HepG2 (cell line): ENCODE measurements around the gene CD40. TPM values are rescaled to one million over a fixed set of nuclear protein-coding genes. Genes with fewer than 3 reads are reported as not detected.
A peak's percentile ranks its signal among the peaks of the same experiment; 100 is the strongest.

Experiments used
- ATAC-seq: fragments of 200-7000 bp; cut with Tn5 transposase; 3 replicates; pipeline ENCODE4 v1.9.1; 2020; ENCODE audit warnings: mild to moderate bottlenecking, moderate library complexity
- BruUV-seq: library from RNA; stranded (reverse); fragments of 400-500 nt; replicated peaks from 2 replicates; lab custom pipeline; 2021; lab: Mats Ljungman, UMichigan
- CTCF ChIA-PET: fragments of 300-600 bp; formaldehyde crosslinking; extraction: SDS; loops from one replicate; lab custom pipeline; 2021; ENCODE audit warnings: low total read pairs, inconsistent platforms, low intra/inter-chr PET ratio; lab: Yijun Ruan, JAX
- POLR2A ChIA-PET: fragments of 350-600 bp; sonication (Branson Sonifier 250); formaldehyde crosslinking; loops from one replicate; lab custom pipeline; 2020; ENCODE audit warnings: antibody characterized with exemption, inconsistent platforms; lab: Yijun Ruan, JAX
- DNase-seq: peaks from one replicate; pipeline ENCODE4 v3.0.0-alpha.2; 2015; ENCODE audit warnings: low spot score
- FAIRE-seq: peaks from 3 replicates; lab custom pipeline; 2011; peaks lifted over from hg19 to GRCh38; lab: Jason Lieb, UNC
- H2AFZ ChIP-seq: one replicate; pipeline ENCODE4 v1.6.1; 2011; ENCODE audit warnings: low read length, inconsistent platforms
- H3K27ac ChIP-seq: fragments of 300-600 bp; 3 replicates; pipeline ENCODE4 v1.8.0; 2011; ENCODE audit warnings: mixed run types, mild to moderate bottlenecking, mixed read lengths, low read length, inconsistent platforms; ENCODE audit not compliant: insufficient read depth; ENCODE audit errors: extremely low read length
- H3K27me3 ChIP-seq, 2 experiments: fragments of 200-600 bp in 1 of 2; 2 replicates in 1 of 2; 3 replicates in 1 of 2; pipeline versions ENCODE4 v1.6.0 to v1.8.0; 2011; ENCODE audit warnings: low read length in 2 of 2, mild to moderate bottlenecking in 2 of 2, moderate library complexity in 2 of 2, inconsistent platforms in 1 of 2; ENCODE audit not compliant: insufficient read depth in 2 of 2, control insufficient read depth in 1 of 2
- H3K36me3 ChIP-seq, 2 experiments: fragments of 200-600 bp in 1 of 2; replicated peaks in 1 of 2; 2 replicates in 1 of 2; 3 replicates in 1 of 2; pipeline versions ENCODE4 v1.5.1 to v1.8.0; 2011; ENCODE audit warnings: low read length in 2 of 2, inconsistent platforms in 1 of 2; ENCODE audit not compliant: insufficient read depth in 2 of 2, control insufficient read depth in 1 of 2
- H3K4me1 ChIP-seq: 2 replicates; pipeline ENCODE4 v1.5.1; 2012; ENCODE audit warnings: low read length, inconsistent platforms; ENCODE audit not compliant: insufficient read depth
- H3K4me2 ChIP-seq: 2 replicates; pipeline ENCODE4 v1.6.0; 2011; ENCODE audit warnings: low read depth, low read length, inconsistent platforms
- H3K4me3 ChIP-seq, 3 experiments: fragments of 200-600 bp in 1 of 3; sonication (generic), shearing (Covaris generic) in 1 of 3; replicated peaks in 1 of 3; 2 replicates each; pipeline ENCODE4 v1.5.1; 2011 to 2016; ENCODE audit warnings: low read length in 3 of 3, inconsistent platforms in 2 of 3, low read depth in 2 of 3, mild to moderate bottlenecking in 2 of 3, control low read depth in 1 of 3, mixed read lengths in 1 of 3; ENCODE audit not compliant: insufficient read depth in 1 of 3
- H3K79me2 ChIP-seq: one replicate; pipeline ENCODE4 v1.6.1; 2011; ENCODE audit warnings: low read length, inconsistent platforms; ENCODE audit not compliant: insufficient read depth
- H3K9ac ChIP-seq: 2 replicates; pipeline ENCODE4 v1.6.0; 2011; ENCODE audit warnings: mild to moderate bottlenecking, low read depth, low read length, inconsistent platforms; ENCODE audit not compliant: insufficient read depth
- H3K9me3 ChIP-seq: 2 replicates; pipeline ENCODE4 v1.5.1; 2012; ENCODE audit warnings: mild to moderate bottlenecking, low read length
- H4K20me1 ChIP-seq: 2 replicates; pipeline ENCODE4 v1.6.0; 2011; ENCODE audit warnings: inconsistent platforms, mild to moderate bottlenecking, low read length, moderate library complexity; ENCODE audit not compliant: insufficient read depth
- ELF4 ChIP-seq: sonication (generic); formaldehyde crosslinking; IDR thresholded peaks from 2 replicates; pipeline ENCODE4 v1.5.0; 2020; ENCODE audit warnings: missing genetic modification reagents, mild to moderate bottlenecking, moderate library complexity, borderline replicate concordance
- GATAD1 ChIP-seq: IDR thresholded peaks from 2 replicates; pipeline ENCODE4 v1.6.1; 2016; ENCODE audit warnings: missing genetic modification reagents, missing compliant biosample characterization
- KDM2A ChIP-seq: sonication (generic); formaldehyde crosslinking; IDR thresholded peaks from 2 replicates; pipeline ENCODE4 v1.4.0; 2020; ENCODE audit warnings: low read depth, missing genetic modification reagents, borderline replicate concordance
- MAFF ChIP-seq: IDR thresholded peaks from 2 replicates; pipeline ENCODE4 v1.6.1; 2011; ENCODE audit warnings: low read depth, low read length, improper control_type of control experiment
- MYC ChIP-seq: sonication (generic); formaldehyde crosslinking; IDR thresholded peaks from 2 replicates; pipeline ENCODE4 v1.9.0; 2021; ENCODE audit warnings: missing genetic modification reagents, borderline replicate concordance
- PATZ1 ChIP-seq: sonication (generic); formaldehyde crosslinking; IDR thresholded peaks from 2 replicates; pipeline ENCODE4 v1.4.0; 2020; ENCODE audit warnings: missing genetic modification reagents
- PCBP1 ChIP-seq: fragments of 200-400 bp; formaldehyde crosslinking; IDR thresholded peaks from 2 replicates; pipeline ENCODE4 v1.6.1; 2017; ENCODE audit warnings: mild to moderate bottlenecking, low read depth, low read length, borderline replicate concordance
- PITX1 ChIP-seq: sonication (generic); formaldehyde crosslinking; IDR thresholded peaks from 2 replicates; pipeline ENCODE4 v1.5.1; 2020; ENCODE audit warnings: mild to moderate bottlenecking, missing genetic modification reagents
- RBM39 ChIP-seq: fragments of 200-400 bp; formaldehyde crosslinking; IDR thresholded peaks from one replicate; pipeline ENCODE4 v1.6.1; 2018; ENCODE audit warnings: antibody characterized with exemption, mild to moderate bottlenecking, low read depth, low read length; ENCODE audit not compliant: poor library complexity, severe bottlenecking
- STAG1 ChIP-seq: sonication (generic); formaldehyde crosslinking; IDR thresholded peaks from 2 replicates; pipeline ENCODE4 v1.4.0; 2020; ENCODE audit warnings: missing genetic modification reagents
- ZNF574 ChIP-seq: sonication (generic); formaldehyde crosslinking; IDR thresholded peaks from 2 replicates; pipeline ENCODE4 v1.4.0; 2020; ENCODE audit warnings: missing genetic modification reagents
- ZNF687 ChIP-seq: sonication (generic); formaldehyde crosslinking; IDR thresholded peaks from 2 replicates; pipeline ENCODE4 v1.5.1; 2020; ENCODE audit warnings: mild to moderate bottlenecking, missing genetic modification reagents, moderate library complexity
- ZNF777 ChIP-seq: sonication (generic); formaldehyde crosslinking; IDR thresholded peaks from 2 replicates; pipeline ENCODE4 v1.4.0; 2020; ENCODE audit warnings: missing genetic modification reagents
- WGBS: methylation state at CpG from one replicate; pipeline ENCODE4 v1.1.6; 2017; ENCODE audit warnings: low lambda C conversion rate; 5-methylcytosine and 5-hydroxymethylcytosine counted together
- in situ Hi-C: cut with HindIII; loops from 2 replicates; pipeline ENCODE4 v1.10.0; 2017; ENCODE audit warnings: low pct_unique_long_range_greater_than_20kb; ENCODE audit not compliant: extremely low pct_ligation_motif_present
- intact Hi-C: fragments of 100-400 bp; cut with micrococcal nuclease; formaldehyde crosslinking; loops from one replicate; pipeline ENCODE4 v1.10.0; 2022; ENCODE audit not compliant: unreplicated experiment
- polyA plus RNA-seq, 8 experiments: library from polyadenylated mRNA; depleted of rRNA in 3 of 8; stranded (reverse) in 7 of 8; unstranded in 1 of 8; fragments of >200 nt; fragmentation: Illumina TruSeq in 4 of 8; extraction: Trizol in 4 of 8; gene quantifications; 2 replicates each; pipeline versions ENCODE4 v1.2.1 to v1.2.3, GENCODE V29; 2011 to 2016; ENCODE audit warnings: low read depth in 4 of 8, missing spikeins in 1 of 8, mixed read lengths in 1 of 8; ENCODE audit not compliant: insufficient read depth in 1 of 8
- total RNA-seq, 5 experiments: library from RNA; depleted of rRNA; stranded (reverse); fragments of >200 nt; fragmentation: Illumina TruSeq; extraction: Trizol; gene quantifications; 2 replicates each; pipeline ENCODE4 v1.2.3, GENCODE V29; 2016; ENCODE audit warnings: low read depth in 1 of 5

The CD40 gene
- total and polyA plus RNA-seq, 2 of the 13 experiments (the other 11 are each of a cell fraction or from before 2014, with no cell fraction given), result 4.6 to 13.4 TPM

GRCh38 chr20:46128310-46129151, 10.4 kb downstream of the CD40 start:
- H3K4me1 ChIP-seq, result peaks cover 16% of the 10 kb centered on the region
- no peaks in the 10 kb centered on the region for H3K9me3 ChIP-seq
- no peak overlapping the region for H3K4me2 ChIP-seq
- H4K20me1 ChIP-seq, result peaks cover 2% of the 10 kb centered on the region; the same call in 1 of the 2 replicates
- H3K9ac ChIP-seq, result no peak overlapping the region
- 32% methylated on average over 15 of the region's 16 CpGs for WGBS
- no peak overlapping the region for H2AFZ ChIP-seq
- H3K79me2 ChIP-seq, result no peaks in the 10 kb centered on the region
- BruUV-seq, result no TSS peak
- H3K4me3 ChIP-seq, result no peak overlapping the region
- peaks cover 6 to 46% of the 10 kb centered on the region in 2 experiments; a peak in 4 of 5 replicates for H3K27me3 ChIP-seq
- ChIA-PET POLR2A (no interaction called here), CTCF (interaction anchor here (1.3 kb wide), 1 partner anchor 114 kb away, joined by 3 read pairs; no protein-coding TSS in a partner anchor)
- H3K36me3 ChIP-seq, result no peaks in the 10 kb centered on the region
- in situ Hi-C loops, result no loop called here
- intact Hi-C loops, result no loop called here
- ATAC-seq, result peak; percentile 56
- H3K27ac ChIP-seq, result no peak overlapping the region
- no peak for FAIRE-seq
- peak; percentile 23 for DNase-seq
- no peak for TF ChIP-seq GATAD1
- 0 out of 2 replicates have a peak, but pooled peaks have one; percentile 10 for TF ChIP-seq PITX1 (CRISPR knock-in tag)
- TF ChIP-seq ELF4 (CRISPR knock-in tag), result no peak
- TF ChIP-seq MYC (CRISPR knock-in tag), result 0 out of 2 replicates have a peak, but pooled peaks have one; percentile 30
- 0 out of 2 replicates have a peak, but pooled peaks have one; percentile 18 for TF ChIP-seq ZNF574 (CRISPR knock-in tag)
- TF ChIP-seq RBM39, result peak; percentile 47
- peak; percentile 14; the same call in 1 of the 2 replicates for TF ChIP-seq ZNF687 (CRISPR knock-in tag)
- peak; percentile 53; the same call in 1 of the 2 replicates for TF ChIP-seq ZNF777
- TF ChIP-seq PCBP1, result 0 out of 2 replicates have a peak, but pooled peaks have one; percentile 81
- TF ChIP-seq MAFF, result no peak
- peak; percentile 74 for TF ChIP-seq PATZ1 (CRISPR knock-in tag)
- 0 out of 2 replicates have a peak, but pooled peaks have one; percentile 39 for TF ChIP-seq KDM2A
- TF ChIP-seq STAG1 (CRISPR knock-in tag), result peak; percentile 75
